Adrenal gland (tissue), 5 donors: ENCODE data around the gene PLSCR3.

Experiments
- POLR2A ChIP-seq, 2 donors: fragments of 450-650 bp; IDR thresholded peaks; one replicate each; pipeline ENCODE4 v1.6.1; 2017; ENCODE audit warnings: antibody characterized with exemption in 2 of 2, mild to moderate bottlenecking in 2 of 2, moderate library complexity in 1 of 2
- TF ChIP-seq, protein P1 (sequence below), 6 experiments: fragments of 450-650 bp in 4 of 6; fragments of 200-600 bp in 2 of 6; sonication (generic) in 1 of 6; IDR thresholded peaks; 1 replicate in 5 of 6; 2 replicates in 1 of 6; pipeline versions ENCODE4 v1.5.1 to v1.8.0; 2016 to 2021; ENCODE audit warnings: antibody characterized with exemption in 6 of 6, mild to moderate bottlenecking in 2 of 6, moderate library complexity in 1 of 6
- donor health status: DM: no; HTN: no; CAD: no.

GRCh38 chr17:7411427-7411750, 17.1 kb upstream of the PLSCR3 start:
- TF ChIP-seq, protein P1, sequence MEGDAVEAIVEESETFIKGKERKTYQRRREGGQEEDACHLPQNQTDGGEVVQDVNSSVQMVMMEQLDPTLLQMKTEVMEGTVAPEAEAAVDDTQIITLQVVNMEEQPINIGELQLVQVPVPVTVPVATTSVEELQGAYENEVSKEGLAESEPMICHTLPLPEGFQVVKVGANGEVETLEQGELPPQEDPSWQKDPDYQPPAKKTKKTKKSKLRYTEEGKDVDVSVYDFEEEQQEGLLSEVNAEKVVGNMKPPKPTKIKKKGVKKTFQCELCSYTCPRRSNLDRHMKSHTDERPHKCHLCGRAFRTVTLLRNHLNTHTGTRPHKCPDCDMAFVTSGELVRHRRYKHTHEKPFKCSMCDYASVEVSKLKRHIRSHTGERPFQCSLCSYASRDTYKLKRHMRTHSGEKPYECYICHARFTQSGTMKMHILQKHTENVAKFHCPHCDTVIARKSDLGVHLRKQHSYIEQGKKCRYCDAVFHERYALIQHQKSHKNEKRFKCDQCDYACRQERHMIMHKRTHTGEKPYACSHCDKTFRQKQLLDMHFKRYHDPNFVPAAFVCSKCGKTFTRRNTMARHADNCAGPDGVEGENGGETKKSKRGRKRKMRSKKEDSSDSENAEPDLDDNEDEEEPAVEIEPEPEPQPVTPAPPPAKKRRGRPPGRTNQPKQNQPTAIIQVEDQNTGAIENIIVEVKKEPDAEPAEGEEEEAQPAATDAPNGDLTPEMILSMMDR (IDR thresholded peaks at IDR 0.05), result no peak
- no peak for TF ChIP-seq POLR2A (IDR thresholded peaks at IDR 0.05)
